Neural cell (in vitro differentiated cells): ENCODE data around the gene HEXD. TPM values are rescaled to one million over a fixed set of nuclear protein-coding genes. Genes with fewer than 3 reads are reported as not detected.

Experiments used
- H2AFZ ChIP-seq: fragments of 200-600, 300-800 bp; sonication (generic), shearing (Covaris generic); 2 replicates; pipeline ENCODE4 v1.6.0; 2014; ENCODE audit warnings: low read depth, mild to moderate bottlenecking, antibody characterized with exemption, low read length, moderate library complexity
- H3F3A ChIP-seq: fragments of 200-600 bp; shearing (Covaris generic); 2 replicates; pipeline ENCODE4 v1.6.1; 2016; ENCODE audit warnings: mild to moderate bottlenecking, moderate library complexity, mixed read lengths, antibody characterized with exemption, low read length; ENCODE audit not compliant: insufficient read depth, poor library complexity, severe bottlenecking
- H3K27ac ChIP-seq: fragments of 200-600, 300-800 bp; sonication (generic), shearing (Covaris generic); 2 replicates; pipeline ENCODE4 v1.5.1; 2014; ENCODE audit warnings: mild to moderate bottlenecking, low read length, moderate library complexity
- H3K27me3 ChIP-seq: fragments of 300-800, 200-600 bp; sonication (generic), shearing (Covaris generic); 2 replicates; pipeline ENCODE4 v1.6.0; 2014; ENCODE audit warnings: mild to moderate bottlenecking, low read depth, low read length, moderate library complexity; ENCODE audit not compliant: insufficient read depth
- H3K36me3 ChIP-seq: fragments of 300-800, 200-600 bp; sonication (generic), shearing (Covaris generic); 2 replicates; pipeline ENCODE4 v1.5.1; 2014; ENCODE audit warnings: mild to moderate bottlenecking, antibody characterized with exemption, low read length, moderate library complexity; ENCODE audit not compliant: insufficient read depth
- H3K4me2 ChIP-seq: fragments of 300-800, 200-600 bp; sonication (generic), shearing (Covaris generic); 2 replicates; pipeline ENCODE4 v1.6.0; 2014; ENCODE audit warnings: mild to moderate bottlenecking, low read length
- H3K4me3 ChIP-seq: fragments of 300-800, 200-600 bp; sonication (generic), shearing (Covaris generic); 2 replicates; pipeline ENCODE4 v1.5.1; 2014; ENCODE audit warnings: mild to moderate bottlenecking, low read length, moderate library complexity
- H3K79me2 ChIP-seq: fragments of 200-600 bp; shearing (Covaris generic); replicated peaks from 2 replicates; pipeline ENCODE4 v1.6.0; 2014; ENCODE audit warnings: mild to moderate bottlenecking, low read length, moderate library complexity; ENCODE audit not compliant: insufficient read depth
- H3K9ac ChIP-seq: fragments of 300-800, 200-600 bp; sonication (generic), shearing (Covaris generic); 2 replicates; pipeline ENCODE4 v1.6.1; 2016; ENCODE audit warnings: mild to moderate bottlenecking, low read length, mixed read lengths
- H3K9me2 ChIP-seq: fragments of 200-600 bp; shearing (Covaris generic); 2 replicates; pipeline ENCODE4 v1.6.1; 2016; ENCODE audit warnings: mild to moderate bottlenecking, low read length, mixed read lengths; ENCODE audit not compliant: insufficient read depth
- H3K9me3 ChIP-seq: fragments of 200-600, 300-800 bp; sonication (generic), shearing (Covaris generic); 2 replicates; pipeline ENCODE4 v1.6.1; 2016; ENCODE audit warnings: mild to moderate bottlenecking, mixed run types, low read length, moderate library complexity, mixed read lengths
- H4K20me1 ChIP-seq: fragments of 200-600 bp; shearing (Covaris generic); 2 replicates; pipeline ENCODE4 v1.6.1; 2016; ENCODE audit warnings: mild to moderate bottlenecking, mixed run types; ENCODE audit not compliant: insufficient read depth
- EP300 ChIP-seq: fragments of 450-650 bp; conservative IDR thresholded peaks from 2 replicates; pipeline ENCODE4 v1.6.1; 2014; ENCODE audit warnings: antibody characterized with exemption, mild to moderate bottlenecking, moderate library complexity; ENCODE audit not compliant: poor library complexity, severe bottlenecking
- EZH2 ChIP-seq: fragments of 200-600, 300-800 bp; shearing (Covaris generic), sonication (generic); IDR thresholded peaks from 2 replicates; pipeline ENCODE4 v1.6.1; 2014; ENCODE audit warnings: antibody characterized with exemption, low read length, borderline replicate concordance, mild to moderate bottlenecking; ENCODE audit not compliant: insufficient read depth, poor library complexity, severe bottlenecking
- MXI1 ChIP-seq: fragments of 450-650 bp; conservative IDR thresholded peaks from 2 replicates; pipeline ENCODE4 v1.6.1; 2014; ENCODE audit warnings: antibody characterized with exemption, mild to moderate bottlenecking; ENCODE audit not compliant: poor library complexity, severe bottlenecking
- POLR2AphosphoS5 ChIP-seq: IDR thresholded peaks from 2 replicates; pipeline ENCODE4 v1.6.1; 2012
- RAD21 ChIP-seq: fragments of 450-650 bp; conservative IDR thresholded peaks from 2 replicates; pipeline ENCODE4 v1.6.1; 2014; ENCODE audit warnings: antibody characterized with exemption, mild to moderate bottlenecking, moderate library complexity
- SMC3 ChIP-seq: fragments of 450-650 bp; conservative IDR thresholded peaks from 2 replicates; pipeline ENCODE4 v1.6.1; 2014; ENCODE audit warnings: antibody characterized with exemption, mild to moderate bottlenecking, moderate library complexity; ENCODE audit not compliant: poor library complexity
- TAF1 ChIP-seq: IDR thresholded peaks from 2 replicates; pipeline ENCODE4 v1.6.1; 2012; ENCODE audit warnings: low read depth
- polyA plus RNA-seq: library from polyadenylated mRNA; depleted of rRNA; stranded (reverse); fragments of >200 nt; gene quantifications from 2 replicates; pipeline ENCODE4 v1.2.3, GENCODE V29; 2014
- TF ChIP-seq, protein P1 (sequence below): IDR thresholded peaks from 2 replicates; pipeline ENCODE4 v1.6.1; 2012; ENCODE audit warnings: borderline replicate concordance
- TF ChIP-seq, protein P2 (sequence below): fragments of 450-650 bp; IDR thresholded peaks from 2 replicates; pipeline ENCODE4 v1.5.1; 2014; ENCODE audit warnings: antibody characterized with exemption, mild to moderate bottlenecking, moderate library complexity; ENCODE audit not compliant: poor library complexity, severe bottlenecking

Gene HEXD
- polyA plus RNA-seq, 1 donor from 2014 or later = 72.8 TPM

DNA sequence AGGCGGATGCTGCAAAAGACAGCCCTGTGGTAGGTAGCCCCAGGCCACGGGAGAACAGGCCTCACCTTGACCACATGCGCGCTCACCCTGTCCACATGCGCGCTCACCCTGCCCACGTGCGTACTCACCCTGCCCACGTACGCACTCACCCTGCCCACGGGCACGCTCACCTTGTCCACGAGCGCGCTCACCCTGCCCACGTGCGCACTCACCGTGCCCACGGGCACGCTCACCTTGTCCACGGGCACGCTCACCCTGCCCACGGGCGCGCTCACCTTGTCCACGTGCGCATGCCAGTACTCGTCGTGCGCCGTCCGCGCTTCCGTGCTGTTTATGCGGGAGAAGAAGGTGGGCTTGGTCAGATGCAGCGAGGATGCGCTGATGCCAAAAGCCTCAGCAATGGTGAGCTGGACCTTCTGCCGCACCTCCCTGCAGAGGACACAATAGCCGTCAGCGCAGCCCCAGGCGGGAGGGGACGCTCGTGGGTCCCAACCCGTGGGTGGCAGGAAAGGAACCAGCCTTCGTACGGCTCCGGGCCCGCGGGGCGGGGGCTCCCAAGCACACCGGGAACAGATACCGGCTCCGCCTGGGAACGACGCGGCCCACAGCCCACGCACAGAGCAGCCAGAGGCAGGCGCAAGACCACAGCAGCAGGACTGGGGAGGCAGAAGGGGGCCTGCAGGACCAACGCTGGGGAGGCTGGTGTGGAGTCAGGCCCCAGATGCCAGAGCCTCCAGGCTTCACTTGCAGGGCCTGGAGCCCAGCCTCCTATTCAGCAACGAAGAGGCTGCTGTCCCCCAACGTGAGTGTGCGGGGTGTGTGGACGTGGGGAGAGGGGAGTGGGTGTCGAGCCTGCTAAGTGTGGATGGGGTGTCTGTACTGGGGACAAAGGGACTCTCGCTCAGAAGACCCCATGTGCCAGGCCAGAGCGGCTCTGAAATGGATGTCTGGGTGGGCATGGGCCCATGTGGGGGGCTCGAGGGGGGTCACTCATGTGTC lies 14.2 kb upstream of the HEXD start:
- TF ChIP-seq, protein P1, sequence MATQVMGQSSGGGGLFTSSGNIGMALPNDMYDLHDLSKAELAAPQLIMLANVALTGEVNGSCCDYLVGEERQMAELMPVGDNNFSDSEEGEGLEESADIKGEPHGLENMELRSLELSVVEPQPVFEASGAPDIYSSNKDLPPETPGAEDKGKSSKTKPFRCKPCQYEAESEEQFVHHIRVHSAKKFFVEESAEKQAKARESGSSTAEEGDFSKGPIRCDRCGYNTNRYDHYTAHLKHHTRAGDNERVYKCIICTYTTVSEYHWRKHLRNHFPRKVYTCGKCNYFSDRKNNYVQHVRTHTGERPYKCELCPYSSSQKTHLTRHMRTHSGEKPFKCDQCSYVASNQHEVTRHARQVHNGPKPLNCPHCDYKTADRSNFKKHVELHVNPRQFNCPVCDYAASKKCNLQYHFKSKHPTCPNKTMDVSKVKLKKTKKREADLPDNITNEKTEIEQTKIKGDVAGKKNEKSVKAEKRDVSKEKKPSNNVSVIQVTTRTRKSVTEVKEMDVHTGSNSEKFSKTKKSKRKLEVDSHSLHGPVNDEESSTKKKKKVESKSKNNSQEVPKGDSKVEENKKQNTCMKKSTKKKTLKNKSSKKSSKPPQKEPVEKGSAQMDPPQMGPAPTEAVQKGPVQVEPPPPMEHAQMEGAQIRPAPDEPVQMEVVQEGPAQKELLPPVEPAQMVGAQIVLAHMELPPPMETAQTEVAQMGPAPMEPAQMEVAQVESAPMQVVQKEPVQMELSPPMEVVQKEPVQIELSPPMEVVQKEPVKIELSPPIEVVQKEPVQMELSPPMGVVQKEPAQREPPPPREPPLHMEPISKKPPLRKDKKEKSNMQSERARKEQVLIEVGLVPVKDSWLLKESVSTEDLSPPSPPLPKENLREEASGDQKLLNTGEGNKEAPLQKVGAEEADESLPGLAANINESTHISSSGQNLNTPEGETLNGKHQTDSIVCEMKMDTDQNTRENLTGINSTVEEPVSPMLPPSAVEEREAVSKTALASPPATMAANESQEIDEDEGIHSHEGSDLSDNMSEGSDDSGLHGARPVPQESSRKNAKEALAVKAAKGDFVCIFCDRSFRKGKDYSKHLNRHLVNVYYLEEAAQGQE = no peak
- TF ChIP-seq EP300 (no peak), EZH2 (no peak), SMC3 (no peak), MXI1 (no peak), POLR2AphosphoS5 (no peak), TAF1 (no peak), RAD21 (no peak)
- TF ChIP-seq, protein P2, sequence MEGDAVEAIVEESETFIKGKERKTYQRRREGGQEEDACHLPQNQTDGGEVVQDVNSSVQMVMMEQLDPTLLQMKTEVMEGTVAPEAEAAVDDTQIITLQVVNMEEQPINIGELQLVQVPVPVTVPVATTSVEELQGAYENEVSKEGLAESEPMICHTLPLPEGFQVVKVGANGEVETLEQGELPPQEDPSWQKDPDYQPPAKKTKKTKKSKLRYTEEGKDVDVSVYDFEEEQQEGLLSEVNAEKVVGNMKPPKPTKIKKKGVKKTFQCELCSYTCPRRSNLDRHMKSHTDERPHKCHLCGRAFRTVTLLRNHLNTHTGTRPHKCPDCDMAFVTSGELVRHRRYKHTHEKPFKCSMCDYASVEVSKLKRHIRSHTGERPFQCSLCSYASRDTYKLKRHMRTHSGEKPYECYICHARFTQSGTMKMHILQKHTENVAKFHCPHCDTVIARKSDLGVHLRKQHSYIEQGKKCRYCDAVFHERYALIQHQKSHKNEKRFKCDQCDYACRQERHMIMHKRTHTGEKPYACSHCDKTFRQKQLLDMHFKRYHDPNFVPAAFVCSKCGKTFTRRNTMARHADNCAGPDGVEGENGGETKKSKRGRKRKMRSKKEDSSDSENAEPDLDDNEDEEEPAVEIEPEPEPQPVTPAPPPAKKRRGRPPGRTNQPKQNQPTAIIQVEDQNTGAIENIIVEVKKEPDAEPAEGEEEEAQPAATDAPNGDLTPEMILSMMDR = no peak
- H3K9me2 ChIP-seq = no peaks in the 10 kb centered on the region
- H3K9me3 ChIP-seq = no peaks in the 10 kb centered on the region
- H3K27me3 ChIP-seq = no peaks in the 10 kb centered on the region
- no peaks in the 10 kb centered on the region for H3K79me2 ChIP-seq
- no peak overlapping the region for H3K9ac ChIP-seq
- H3K27ac ChIP-seq = no peak overlapping the region
- no peak overlapping the region for H3K4me3 ChIP-seq
- no peak overlapping the region for H2AFZ ChIP-seq
- no peak overlapping the region for H3K4me2 ChIP-seq
- no peaks in the 10 kb centered on the region for H4K20me1 ChIP-seq
- H3F3A ChIP-seq = no peaks in the 10 kb centered on the region
- no peaks in the 10 kb centered on the region for H3K36me3 ChIP-seq

DNA sequence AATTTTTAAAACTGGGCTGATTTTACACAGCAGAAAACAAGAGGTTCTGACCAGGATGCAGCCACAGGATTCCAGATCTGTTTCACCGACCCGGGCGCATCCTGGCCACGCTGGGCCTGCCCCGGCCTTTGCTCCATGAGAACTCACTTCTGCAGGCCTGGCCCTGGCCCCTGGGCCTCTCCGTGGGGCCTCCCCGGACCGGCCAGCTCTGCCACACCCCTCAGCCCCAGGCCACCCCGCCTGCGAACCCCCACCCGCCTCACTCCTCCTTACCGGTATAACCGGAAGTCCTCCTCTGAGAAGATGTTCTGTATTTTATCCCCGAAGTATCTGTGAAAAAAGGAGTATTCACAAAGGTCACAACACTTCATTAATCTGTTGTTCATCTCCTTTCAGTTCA lies 13.1 kb upstream of the HEXD start:
- H3K9me2 ChIP-seq = no peaks in the 10 kb centered on the region
- TF ChIP-seq MXI1 = no peak
- TF ChIP-seq, protein P1 = no peak
- TF ChIP-seq POLR2AphosphoS5 = no peak
- TF ChIP-seq, protein P2 = no peak
- TF ChIP-seq EZH2 = no peak
- TF ChIP-seq SMC3 = no peak
- no peak for TF ChIP-seq TAF1
- no peak for TF ChIP-seq RAD21
- no peak for TF ChIP-seq EP300
- no peaks in the 10 kb centered on the region for H4K20me1 ChIP-seq
- no peak overlapping the region for H3K4me2 ChIP-seq
- no peak overlapping the region for H3K9ac ChIP-seq
- no peak overlapping the region for H3K4me3 ChIP-seq
- no peak overlapping the region for H2AFZ ChIP-seq
- H3F3A ChIP-seq = no peaks in the 10 kb centered on the region
- H3K27ac ChIP-seq = no peak overlapping the region
- H3K36me3 ChIP-seq = no peaks in the 10 kb centered on the region
- H3K27me3 ChIP-seq = no peaks in the 10 kb centered on the region
- no peaks in the 10 kb centered on the region for H3K9me3 ChIP-seq
- H3K79me2 ChIP-seq = no peaks in the 10 kb centered on the region
